Measurements from ENCODE around the gene TSPEAR.

- TF ChIP-seq CTCF (IDR thresholded peaks at IDR 0.05) (no peak), ZFX (IDR thresholded peaks at IDR 0.05; ENCODE audit: borderline replicate concordance) (no peak)
These were observed 248.6 kb downstream of the TSPEAR start for GRCh38 chr21:44462834-44463200.

Measured in 22Rv1 (cell line).